ENCODE data around the gene IP6K1.
"Not testable (repeated sequence)": the region's sequence is repeated elsewhere in the genome, so short reads cannot be mapped to it uniquely, and the experiment has no call there.

The IP6K1 gene

DNA sequence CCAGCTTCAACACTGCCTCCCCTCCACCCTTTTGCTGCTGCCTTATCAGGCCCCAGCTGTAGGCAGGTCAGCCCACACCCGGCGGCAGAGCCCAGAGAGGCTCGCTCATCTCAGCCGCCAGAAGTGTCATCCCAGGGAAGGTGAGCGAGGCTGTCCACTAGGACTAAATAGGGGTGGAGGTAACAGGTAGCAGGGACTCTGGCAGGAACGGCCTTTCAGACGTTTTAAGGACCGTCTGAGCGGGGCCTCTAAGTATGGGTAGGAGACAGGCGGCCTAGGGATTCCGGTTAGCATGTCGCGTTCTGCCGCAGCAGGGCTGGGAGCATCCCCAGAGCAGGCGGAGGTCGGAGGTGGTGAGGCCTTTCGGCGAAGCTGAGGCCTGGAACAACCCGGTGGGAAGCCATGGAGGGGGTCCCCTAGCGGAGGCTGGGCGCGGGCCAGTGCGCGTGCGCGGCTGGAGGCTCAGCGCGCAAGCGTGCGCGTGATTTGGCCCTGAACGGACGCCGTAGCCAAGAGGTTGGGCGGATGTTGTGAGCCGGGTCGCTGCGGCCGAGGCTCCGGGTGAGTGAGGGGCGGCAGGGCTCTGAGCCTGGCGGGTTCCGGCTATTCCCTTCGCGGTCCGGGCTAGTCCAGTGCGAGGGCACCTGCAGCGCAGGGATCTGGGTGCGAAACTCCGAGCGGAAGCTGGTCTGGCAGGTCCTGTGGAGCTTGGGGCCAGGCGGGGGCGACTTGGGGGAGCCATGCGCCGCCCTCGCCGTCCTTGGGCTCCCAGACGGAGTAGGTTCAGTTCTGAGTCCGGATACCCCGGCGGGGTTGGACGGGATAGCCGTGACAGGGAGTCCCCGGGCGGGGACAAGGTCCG, 97.1 kb downstream of the IP6K1 start, which contains the start of the genes MST1 and RNF123:
Gene MST1 (minus strand): TSS at position 429 of the 862 bp plus-strand sequence. CDS start 783 bp downstream, outside the sequence.
Gene RNF123 (plus strand): TSS at position 512 of the 862 bp plus-strand sequence. CDS start 1,609 bp downstream, outside the sequence.
- DNase-seq (ENCODE audit: low read depth in 2 of 2), result peak; percentile 84 to 89

DNA sequence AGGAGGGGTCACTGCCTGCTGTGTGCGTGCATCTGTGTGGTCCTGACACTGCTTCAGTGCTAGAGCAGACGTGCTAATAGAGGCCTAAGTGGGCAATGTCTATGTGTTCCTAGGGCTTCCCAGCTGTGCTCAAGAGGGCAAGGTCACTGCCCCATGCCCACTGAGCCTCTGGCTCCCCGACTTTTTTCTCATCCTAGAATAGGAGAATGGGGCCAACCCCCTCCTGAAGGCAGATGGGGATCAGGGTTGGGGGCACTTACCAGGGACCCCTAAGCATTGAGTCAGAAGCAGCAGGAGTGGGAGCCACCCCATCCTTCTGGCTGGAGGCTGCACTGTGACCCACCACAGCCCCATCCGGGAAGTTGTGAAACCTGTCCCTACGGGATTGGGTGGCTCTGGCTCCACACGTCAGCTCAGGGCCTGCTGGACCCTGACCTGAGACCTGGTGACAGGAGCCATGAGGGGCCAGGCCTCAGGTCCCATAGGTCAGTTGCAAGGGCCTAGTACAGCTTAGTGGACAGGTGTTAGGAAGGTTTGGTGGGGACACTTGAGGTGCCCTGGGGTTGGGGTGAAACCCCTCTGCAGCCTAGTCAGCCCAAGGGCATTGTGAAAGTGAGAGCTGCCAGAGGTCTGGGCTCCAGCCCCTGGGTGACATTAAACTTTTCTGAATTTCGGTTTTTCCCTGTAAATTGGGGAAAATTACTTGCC, 97.8 kb downstream of the IP6K1 start:
- DNase-seq (ENCODE audit: low read depth in 2 of 2), result not testable (repeated sequence)

- not testable (repeated sequence) for DNase-seq (ENCODE audit: low read depth in 2 of 2)
Observed at GRCh38 chr3:49687424-49687795, 98.9 kb downstream of the IP6K1 start.

- not testable (repeated sequence) for DNase-seq (ENCODE audit: low read depth in 2 of 2)
Observed at GRCh38 chr3:49686769-49687423, 99.4 kb downstream of the IP6K1 start.

GRCh38 chr3:49686346-49686745, 100.0 kb downstream of the IP6K1 start:
- DNase-seq (ENCODE audit: low read depth in 2 of 2), result not testable (repeated sequence)

- not testable (repeated sequence) for DNase-seq (ENCODE audit: low read depth in 2 of 2)
Observed at GRCh38 chr3:49685846-49686245, 100.5 kb downstream of the IP6K1 start.

- DNase-seq (ENCODE audit: low read depth in 2 of 2), result not testable (repeated sequence)
Observed at GRCh38 chr3:49685103-49685502, 101.2 kb downstream of the IP6K1 start.

GRCh38 chr3:49684453-49684852, 101.9 kb downstream of the IP6K1 start:
- DNase-seq (ENCODE audit: low read depth in 2 of 2), result not testable (repeated sequence)

DNA sequence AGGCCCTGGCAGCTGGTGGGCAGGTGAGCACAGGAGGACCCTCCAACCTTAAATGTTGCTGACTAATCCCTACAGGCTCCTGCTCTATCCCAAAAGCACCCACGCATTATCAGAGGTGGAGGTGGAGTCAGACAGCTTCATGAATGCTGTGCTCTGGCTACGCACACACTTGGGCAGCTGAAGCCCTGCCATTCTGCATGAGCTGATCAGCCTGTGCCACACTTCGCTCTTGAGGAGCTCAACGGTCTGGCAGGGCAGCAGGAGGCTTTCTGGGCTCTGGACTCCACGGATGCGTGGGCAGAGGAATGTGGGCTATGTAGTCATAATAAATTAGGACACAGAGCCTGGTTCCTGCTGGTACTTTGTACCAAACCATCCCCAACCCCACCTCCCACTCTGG, 103.2 kb downstream of the IP6K1 start:
- no peak for DNase-seq (ENCODE audit: low read depth in 2 of 2)

GRCh38 chr3:49681543-49681942, 104.8 kb downstream of the IP6K1 start:
- no peak for DNase-seq (ENCODE audit: low read depth in 2 of 2)

GRCh38 chr3:49681232-49681522, 105.2 kb downstream of the IP6K1 start:
- no peak for DNase-seq (ENCODE audit: low read depth in 2 of 2)

DNA sequence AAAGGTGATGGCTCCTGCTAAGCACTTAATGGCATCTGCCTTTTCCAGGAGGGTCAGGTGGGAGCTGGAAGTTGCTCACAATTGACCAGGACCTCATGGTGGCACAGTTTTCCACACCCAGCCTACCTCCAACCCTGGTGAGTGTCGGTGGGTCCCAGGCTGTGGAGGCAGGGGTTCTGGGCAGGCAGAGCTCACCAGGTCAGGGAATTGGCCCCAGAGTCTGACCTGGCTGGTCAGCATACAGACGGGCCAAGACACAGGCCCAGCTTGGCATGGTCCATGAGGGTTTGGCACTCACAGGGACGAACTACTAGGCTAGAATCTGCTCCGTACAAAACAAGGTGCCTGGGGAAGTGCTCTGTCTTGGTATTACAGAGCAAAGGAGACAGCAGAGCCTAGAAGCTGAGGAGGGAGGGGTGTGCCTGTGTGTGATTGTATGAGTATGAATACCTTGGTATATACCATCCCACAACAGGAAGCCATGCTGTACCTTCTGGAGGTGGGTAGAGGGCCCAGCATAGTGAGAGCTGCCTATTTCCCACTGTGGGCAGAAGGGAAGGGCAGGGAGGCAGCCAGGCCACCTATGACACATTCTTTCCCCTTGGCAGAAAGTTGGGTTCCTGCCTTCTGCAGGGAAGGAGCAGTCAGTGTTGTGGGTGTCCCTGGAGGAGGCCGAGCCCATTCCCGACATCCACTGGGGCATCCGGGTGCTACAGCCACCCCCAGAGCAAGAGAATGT, 105.7 kb downstream of the IP6K1 start:
- DNase-seq (ENCODE audit: low read depth in 2 of 2), result no peak

GRCh38 chr3:49675912-49676311, 110.4 kb downstream of the IP6K1 start:
- no peak for DNase-seq (ENCODE audit: low read depth in 2 of 2)

DNA sequence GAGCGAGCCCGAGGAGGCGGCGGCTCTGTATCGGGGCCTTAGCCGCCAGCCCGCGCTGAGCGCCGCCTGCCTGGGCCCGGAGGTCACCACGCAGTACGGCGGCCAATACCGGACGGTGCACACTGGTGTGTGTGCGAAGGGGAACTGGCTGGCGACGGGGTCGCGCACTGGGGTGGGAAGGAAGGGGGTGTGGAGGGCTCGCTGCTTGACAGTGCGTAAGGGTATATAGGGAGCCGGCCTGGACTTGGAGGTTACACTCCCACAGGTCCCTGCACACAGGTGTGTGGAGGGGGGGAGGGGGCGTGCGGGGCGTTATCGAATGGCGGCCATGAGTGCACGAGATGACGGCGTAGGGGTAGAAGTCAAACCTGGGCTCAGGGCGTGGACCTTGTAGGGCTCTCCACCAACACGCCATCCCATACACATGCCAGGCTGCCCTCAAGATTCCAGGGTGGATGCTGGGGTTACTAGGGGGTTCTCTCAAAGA, 111.8 kb downstream of the IP6K1 start:
- no peak for DNase-seq (ENCODE audit: low read depth in 2 of 2)
